LoVo (cell line): ENCODE results near the gene RTTN.

Experiments
- DNase-seq: peaks from one replicate; pipeline ENCODE4 v3.0.0-alpha.2; 2016; ENCODE audit warnings: low spot score

The RTTN gene

GRCh38 chr18:70028734-70029133 is 176.8 kb downstream of the RTTN start:
- no peak for DNase-seq

GRCh38 chr18:70028084-70028483 is 177.4 kb downstream of the RTTN start:
- DNase-seq: no peak

- DNase-seq: no peak
Observed at GRCh38 chr18:70025580-70025979, 179.9 kb downstream of the RTTN start.

GRCh38 chr18:70024829-70025228 is 180.7 kb downstream of the RTTN start:
- DNase-seq: no peak

- DNase-seq: no peak
Observed at GRCh38 chr18:70024093-70024492, 181.4 kb downstream of the RTTN start.

GRCh38 chr18:70022636-70023035 is 182.9 kb downstream of the RTTN start:
- no peak for DNase-seq

GRCh38 chr18:70021498-70021897 is 184.0 kb downstream of the RTTN start:
- no peak for DNase-seq

GRCh38 chr18:70021043-70021442 is 184.4 kb downstream of the RTTN start:
- DNase-seq: no peak

GRCh38 chr18:70019991-70020390 is 185.5 kb downstream of the RTTN start:
- DNase-seq: no peak

GRCh38 chr18:70019136-70019535 is 186.4 kb downstream of the RTTN start:
- no peak for DNase-seq

GRCh38 chr18:70015127-70015526 is 190.4 kb downstream of the RTTN start:
- DNase-seq: no peak

GRCh38 chr18:70005580-70005979 is 199.9 kb downstream of the RTTN start:
- DNase-seq: no peak

- no peak for DNase-seq
Observed at GRCh38 chr18:70004696-70005095, 200.8 kb downstream of the RTTN start.

- DNase-seq: no peak
Observed at GRCh38 chr18:69999656-70000055, 205.8 kb downstream of the RTTN start.

GRCh38 chr18:69998523-69998987 is 206.9 kb downstream of the RTTN start:
- no peak for DNase-seq

GRCh38 chr18:69996951-69997798 is 208.3 kb downstream of the RTTN start:
- DNase-seq: no peak

GRCh38 chr18:69996417-69996816 is 209.1 kb downstream of the RTTN start:
- no peak for DNase-seq

- DNase-seq: no peak
Observed at GRCh38 chr18:69995774-69996173, 209.7 kb downstream of the RTTN start.

- DNase-seq: no peak
Observed at GRCh38 chr18:69992776-69993175, 212.7 kb downstream of the RTTN start.

- DNase-seq: no peak
Observed at GRCh38 chr18:69987870-69988269, 217.6 kb downstream of the RTTN start.

- no peak for DNase-seq
Observed at GRCh38 chr18:69985239-69985638, 220.2 kb downstream of the RTTN start.

- no peak for DNase-seq
Observed at GRCh38 chr18:69982417-69982816, 223.1 kb downstream of the RTTN start.

GRCh38 chr18:69981948-69982347 is 223.5 kb downstream of the RTTN start:
- no peak for DNase-seq
